Neural cell (in vitro differentiated cells): ENCODE results near the gene LUZP4. TPM values are rescaled to one million over a fixed set of nuclear protein-coding genes. Genes with fewer than 3 reads are reported as not detected.

Experiments
- H2AFZ ChIP-seq: fragments of 200-600, 300-800 bp; sonication (generic), shearing (Covaris generic); 2 replicates; pipeline ENCODE4 v1.6.0; 2014; ENCODE audit warnings: low read depth, mild to moderate bottlenecking, antibody characterized with exemption, low read length, moderate library complexity
- H3F3A ChIP-seq: fragments of 200-600 bp; shearing (Covaris generic); 2 replicates; pipeline ENCODE4 v1.6.1; 2016; ENCODE audit warnings: mild to moderate bottlenecking, moderate library complexity, mixed read lengths, antibody characterized with exemption, low read length; ENCODE audit not compliant: insufficient read depth, poor library complexity, severe bottlenecking
- H3K27ac ChIP-seq: fragments of 200-600, 300-800 bp; sonication (generic), shearing (Covaris generic); 2 replicates; pipeline ENCODE4 v1.5.1; 2014; ENCODE audit warnings: mild to moderate bottlenecking, low read length, moderate library complexity
- H3K27me3 ChIP-seq: fragments of 300-800, 200-600 bp; sonication (generic), shearing (Covaris generic); 2 replicates; pipeline ENCODE4 v1.6.0; 2014; ENCODE audit warnings: mild to moderate bottlenecking, low read depth, low read length, moderate library complexity; ENCODE audit not compliant: insufficient read depth
- H3K36me3 ChIP-seq: fragments of 300-800, 200-600 bp; sonication (generic), shearing (Covaris generic); 2 replicates; pipeline ENCODE4 v1.5.1; 2014; ENCODE audit warnings: mild to moderate bottlenecking, antibody characterized with exemption, low read length, moderate library complexity; ENCODE audit not compliant: insufficient read depth
- H3K4me2 ChIP-seq: fragments of 300-800, 200-600 bp; sonication (generic), shearing (Covaris generic); 2 replicates; pipeline ENCODE4 v1.6.0; 2014; ENCODE audit warnings: mild to moderate bottlenecking, low read length
- H3K4me3 ChIP-seq: fragments of 300-800, 200-600 bp; sonication (generic), shearing (Covaris generic); 2 replicates; pipeline ENCODE4 v1.5.1; 2014; ENCODE audit warnings: mild to moderate bottlenecking, low read length, moderate library complexity
- H3K79me2 ChIP-seq: fragments of 200-600 bp; shearing (Covaris generic); replicated peaks from 2 replicates; pipeline ENCODE4 v1.6.0; 2014; ENCODE audit warnings: mild to moderate bottlenecking, low read length, moderate library complexity; ENCODE audit not compliant: insufficient read depth
- H3K9ac ChIP-seq: fragments of 300-800, 200-600 bp; sonication (generic), shearing (Covaris generic); 2 replicates; pipeline ENCODE4 v1.6.1; 2016; ENCODE audit warnings: mild to moderate bottlenecking, low read length, mixed read lengths
- H3K9me2 ChIP-seq: fragments of 200-600 bp; shearing (Covaris generic); 2 replicates; pipeline ENCODE4 v1.6.1; 2016; ENCODE audit warnings: mild to moderate bottlenecking, low read length, mixed read lengths; ENCODE audit not compliant: insufficient read depth
- H3K9me3 ChIP-seq: fragments of 200-600, 300-800 bp; sonication (generic), shearing (Covaris generic); 2 replicates; pipeline ENCODE4 v1.6.1; 2016; ENCODE audit warnings: mild to moderate bottlenecking, mixed run types, low read length, moderate library complexity, mixed read lengths
- H4K20me1 ChIP-seq: fragments of 200-600 bp; shearing (Covaris generic); 2 replicates; pipeline ENCODE4 v1.6.1; 2016; ENCODE audit warnings: mild to moderate bottlenecking, mixed run types; ENCODE audit not compliant: insufficient read depth
- EP300 ChIP-seq: fragments of 450-650 bp; conservative IDR thresholded peaks from 2 replicates; pipeline ENCODE4 v1.6.1; 2014; ENCODE audit warnings: antibody characterized with exemption, mild to moderate bottlenecking, moderate library complexity; ENCODE audit not compliant: poor library complexity, severe bottlenecking
- EZH2 ChIP-seq: fragments of 200-600, 300-800 bp; shearing (Covaris generic), sonication (generic); IDR thresholded peaks from 2 replicates; pipeline ENCODE4 v1.6.1; 2014; ENCODE audit warnings: antibody characterized with exemption, low read length, borderline replicate concordance, mild to moderate bottlenecking; ENCODE audit not compliant: insufficient read depth, poor library complexity, severe bottlenecking
- MXI1 ChIP-seq: fragments of 450-650 bp; conservative IDR thresholded peaks from 2 replicates; pipeline ENCODE4 v1.6.1; 2014; ENCODE audit warnings: antibody characterized with exemption, mild to moderate bottlenecking; ENCODE audit not compliant: poor library complexity, severe bottlenecking
- POLR2AphosphoS5 ChIP-seq: IDR thresholded peaks from 2 replicates; pipeline ENCODE4 v1.6.1; 2012
- RAD21 ChIP-seq: fragments of 450-650 bp; conservative IDR thresholded peaks from 2 replicates; pipeline ENCODE4 v1.6.1; 2014; ENCODE audit warnings: antibody characterized with exemption, mild to moderate bottlenecking, moderate library complexity
- SMC3 ChIP-seq: fragments of 450-650 bp; conservative IDR thresholded peaks from 2 replicates; pipeline ENCODE4 v1.6.1; 2014; ENCODE audit warnings: antibody characterized with exemption, mild to moderate bottlenecking, moderate library complexity; ENCODE audit not compliant: poor library complexity
- TAF1 ChIP-seq: IDR thresholded peaks from 2 replicates; pipeline ENCODE4 v1.6.1; 2012; ENCODE audit warnings: low read depth
- polyA plus RNA-seq: library from polyadenylated mRNA; depleted of rRNA; stranded (reverse); fragments of >200 nt; gene quantifications from 2 replicates; pipeline ENCODE4 v1.2.3, GENCODE V29; 2014
- TF ChIP-seq, protein P1 (sequence below): fragments of 450-650 bp; IDR thresholded peaks from 2 replicates; pipeline ENCODE4 v1.5.1; 2014; ENCODE audit warnings: antibody characterized with exemption, mild to moderate bottlenecking, moderate library complexity; ENCODE audit not compliant: poor library complexity, severe bottlenecking
- TF ChIP-seq, protein P2 (sequence below): IDR thresholded peaks from 2 replicates; pipeline ENCODE4 v1.6.1; 2012; ENCODE audit warnings: borderline replicate concordance

The LUZP4 gene
- polyA plus RNA-seq, 1 donor from 2014 or later = not detected

DNA sequence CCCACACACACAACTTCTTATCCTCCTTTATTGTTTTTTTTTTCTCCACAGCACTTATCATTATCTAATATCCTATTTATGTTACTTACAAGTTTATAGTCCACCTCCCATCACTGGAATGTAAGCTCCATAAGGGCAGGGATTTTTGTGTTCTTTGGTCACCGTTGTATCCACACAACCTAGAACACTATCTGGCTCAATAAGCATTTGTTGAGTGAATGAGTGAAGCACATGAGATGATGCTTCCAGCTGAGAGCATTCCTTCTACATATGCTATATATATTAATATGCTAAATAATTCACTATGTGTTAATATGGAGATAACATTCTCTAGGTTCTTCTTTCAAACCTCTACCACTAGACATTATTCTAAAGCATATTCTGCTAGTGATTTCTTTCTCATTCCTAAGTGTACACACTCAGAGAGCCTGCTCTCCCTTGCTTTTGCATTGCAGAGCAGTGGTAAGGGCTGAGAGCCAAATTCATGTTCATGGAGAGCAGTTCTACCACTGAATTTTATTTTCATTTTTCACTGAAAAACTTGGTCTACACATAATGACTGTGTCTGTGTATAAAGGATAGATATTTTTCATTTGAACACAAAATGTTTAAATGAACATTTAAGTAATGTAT, 20.3 kb upstream of the LUZP4 start:
- no peak overlapping the region for H2AFZ ChIP-seq

DNA sequence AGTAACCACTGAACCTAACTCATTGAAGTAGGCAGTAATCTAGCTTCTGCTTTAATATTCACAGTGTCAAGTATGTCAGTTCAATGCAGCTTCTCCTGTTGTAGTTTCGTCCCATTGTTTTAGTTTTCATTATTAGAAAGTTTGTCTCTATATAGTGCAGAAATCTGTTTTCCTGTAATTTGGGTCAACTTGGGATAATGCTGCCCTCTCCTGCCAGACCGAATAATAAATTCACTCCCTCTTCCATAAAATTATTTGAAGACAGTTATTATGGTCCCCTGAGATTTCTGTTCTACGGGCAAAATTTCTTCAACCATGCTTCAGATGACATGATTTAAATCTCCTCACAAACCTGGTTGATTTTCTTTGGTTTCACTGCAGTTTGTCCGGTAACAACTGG, 4.6 kb upstream of the LUZP4 start:
- Histone ChIP-seq H3K9ac (no peak overlapping the region), H4K20me1 (no peaks in the 10 kb centered on the region), H3K27me3 (no peaks in the 10 kb centered on the region), H3K4me3 (no peak overlapping the region), H3K27ac (no peak overlapping the region), H3K9me2 (no peaks in the 10 kb centered on the region), H3F3A (no peaks in the 10 kb centered on the region), H3K4me2 (no peak overlapping the region), H3K79me2 (no peaks in the 10 kb centered on the region), H3K36me3 (no peaks in the 10 kb centered on the region), H2AFZ (no peak overlapping the region), H3K9me3 (no peaks in the 10 kb centered on the region)
- TF ChIP-seq, protein P1, sequence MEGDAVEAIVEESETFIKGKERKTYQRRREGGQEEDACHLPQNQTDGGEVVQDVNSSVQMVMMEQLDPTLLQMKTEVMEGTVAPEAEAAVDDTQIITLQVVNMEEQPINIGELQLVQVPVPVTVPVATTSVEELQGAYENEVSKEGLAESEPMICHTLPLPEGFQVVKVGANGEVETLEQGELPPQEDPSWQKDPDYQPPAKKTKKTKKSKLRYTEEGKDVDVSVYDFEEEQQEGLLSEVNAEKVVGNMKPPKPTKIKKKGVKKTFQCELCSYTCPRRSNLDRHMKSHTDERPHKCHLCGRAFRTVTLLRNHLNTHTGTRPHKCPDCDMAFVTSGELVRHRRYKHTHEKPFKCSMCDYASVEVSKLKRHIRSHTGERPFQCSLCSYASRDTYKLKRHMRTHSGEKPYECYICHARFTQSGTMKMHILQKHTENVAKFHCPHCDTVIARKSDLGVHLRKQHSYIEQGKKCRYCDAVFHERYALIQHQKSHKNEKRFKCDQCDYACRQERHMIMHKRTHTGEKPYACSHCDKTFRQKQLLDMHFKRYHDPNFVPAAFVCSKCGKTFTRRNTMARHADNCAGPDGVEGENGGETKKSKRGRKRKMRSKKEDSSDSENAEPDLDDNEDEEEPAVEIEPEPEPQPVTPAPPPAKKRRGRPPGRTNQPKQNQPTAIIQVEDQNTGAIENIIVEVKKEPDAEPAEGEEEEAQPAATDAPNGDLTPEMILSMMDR = no peak
- TF ChIP-seq SMC3 (no peak), MXI1 (no peak), RAD21 (no peak), POLR2AphosphoS5 (no peak), EZH2 (no peak), TAF1 (no peak), EP300 (no peak)
- TF ChIP-seq, protein P2, sequence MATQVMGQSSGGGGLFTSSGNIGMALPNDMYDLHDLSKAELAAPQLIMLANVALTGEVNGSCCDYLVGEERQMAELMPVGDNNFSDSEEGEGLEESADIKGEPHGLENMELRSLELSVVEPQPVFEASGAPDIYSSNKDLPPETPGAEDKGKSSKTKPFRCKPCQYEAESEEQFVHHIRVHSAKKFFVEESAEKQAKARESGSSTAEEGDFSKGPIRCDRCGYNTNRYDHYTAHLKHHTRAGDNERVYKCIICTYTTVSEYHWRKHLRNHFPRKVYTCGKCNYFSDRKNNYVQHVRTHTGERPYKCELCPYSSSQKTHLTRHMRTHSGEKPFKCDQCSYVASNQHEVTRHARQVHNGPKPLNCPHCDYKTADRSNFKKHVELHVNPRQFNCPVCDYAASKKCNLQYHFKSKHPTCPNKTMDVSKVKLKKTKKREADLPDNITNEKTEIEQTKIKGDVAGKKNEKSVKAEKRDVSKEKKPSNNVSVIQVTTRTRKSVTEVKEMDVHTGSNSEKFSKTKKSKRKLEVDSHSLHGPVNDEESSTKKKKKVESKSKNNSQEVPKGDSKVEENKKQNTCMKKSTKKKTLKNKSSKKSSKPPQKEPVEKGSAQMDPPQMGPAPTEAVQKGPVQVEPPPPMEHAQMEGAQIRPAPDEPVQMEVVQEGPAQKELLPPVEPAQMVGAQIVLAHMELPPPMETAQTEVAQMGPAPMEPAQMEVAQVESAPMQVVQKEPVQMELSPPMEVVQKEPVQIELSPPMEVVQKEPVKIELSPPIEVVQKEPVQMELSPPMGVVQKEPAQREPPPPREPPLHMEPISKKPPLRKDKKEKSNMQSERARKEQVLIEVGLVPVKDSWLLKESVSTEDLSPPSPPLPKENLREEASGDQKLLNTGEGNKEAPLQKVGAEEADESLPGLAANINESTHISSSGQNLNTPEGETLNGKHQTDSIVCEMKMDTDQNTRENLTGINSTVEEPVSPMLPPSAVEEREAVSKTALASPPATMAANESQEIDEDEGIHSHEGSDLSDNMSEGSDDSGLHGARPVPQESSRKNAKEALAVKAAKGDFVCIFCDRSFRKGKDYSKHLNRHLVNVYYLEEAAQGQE = no peak

More for the DNA sequence above, 20.3 kb upstream of the LUZP4 start:
- H3K9me2 ChIP-seq = no peaks in the 10 kb centered on the region
- H3K4me2 ChIP-seq = no peak overlapping the region
- TF ChIP-seq, protein P2 = no peak
- no peak for TF ChIP-seq SMC3
- TF ChIP-seq EP300 = no peak
- TF ChIP-seq, protein P1 = no peak
- TF ChIP-seq MXI1 = no peak
- no peak for TF ChIP-seq EZH2
- TF ChIP-seq POLR2AphosphoS5 = no peak
- TF ChIP-seq TAF1 = no peak
- no peak for TF ChIP-seq RAD21
- no peaks in the 10 kb centered on the region for H3F3A ChIP-seq
- H3K36me3 ChIP-seq = no peaks in the 10 kb centered on the region
- no peaks in the 10 kb centered on the region for H3K9me3 ChIP-seq
- H3K9ac ChIP-seq = no peak overlapping the region
- H3K27ac ChIP-seq = no peak overlapping the region
- H3K4me3 ChIP-seq = no peak overlapping the region
- H3K27me3 ChIP-seq = no peaks in the 10 kb centered on the region
- H3K79me2 ChIP-seq = no peaks in the 10 kb centered on the region
- no peaks in the 10 kb centered on the region for H4K20me1 ChIP-seq
